Dedifferentiated amniotic fluid mesenchymal stem cell (primary cell): ENCODE results near the gene ACCSL.

Experiments used
- DNase-seq: peaks from one replicate; pipeline ENCODE4 v3.0.0-alpha.2; 2016; ENCODE audit errors: extremely low spot score

Gene ACCSL

GRCh38 chr11:44096360-44097185 lies 48.8 kb downstream of the ACCSL start:
- DNase-seq, result no peak

DNA sequence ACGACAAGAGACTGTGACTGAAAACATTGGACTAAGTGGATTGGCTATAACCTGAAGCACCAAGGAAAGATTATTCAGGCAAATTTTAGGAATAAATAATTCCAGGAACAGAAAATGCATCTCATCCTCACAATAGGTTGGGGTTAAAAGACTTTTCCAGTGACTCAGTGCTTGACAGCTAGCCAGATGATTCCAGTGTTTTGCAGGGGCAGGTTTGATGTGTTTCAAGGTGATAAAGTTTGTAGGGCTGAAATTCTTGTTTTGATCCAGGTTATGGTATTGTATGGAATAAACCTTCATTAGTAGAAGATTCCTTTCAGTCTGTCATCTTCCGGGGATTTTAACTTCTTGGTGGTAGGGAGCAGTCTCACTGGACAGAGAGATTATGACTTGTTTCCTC lies 50.0 kb downstream of the ACCSL start:
- DNase-seq, result no peak

DNA sequence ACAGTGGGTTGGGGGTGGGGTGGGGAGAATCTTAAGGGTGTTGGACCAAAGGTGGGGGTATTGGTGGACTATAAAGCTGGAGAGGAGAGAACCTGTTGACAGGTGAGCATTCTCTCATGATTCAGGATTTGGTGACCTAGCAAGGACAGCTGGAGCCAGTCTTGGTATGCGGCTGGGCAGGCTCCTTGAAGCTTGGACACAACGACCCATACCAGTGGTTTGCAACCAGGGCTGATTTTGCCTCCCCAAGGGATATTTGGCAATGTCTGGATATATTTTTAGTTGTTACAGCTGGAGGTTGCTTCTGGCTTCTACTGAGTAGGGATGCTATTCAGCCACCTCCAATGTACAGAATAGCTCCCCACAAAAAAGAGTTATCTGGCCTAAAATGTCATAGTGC lies 53.3 kb downstream of the ACCSL start:
- DNase-seq, result no peak

DNA sequence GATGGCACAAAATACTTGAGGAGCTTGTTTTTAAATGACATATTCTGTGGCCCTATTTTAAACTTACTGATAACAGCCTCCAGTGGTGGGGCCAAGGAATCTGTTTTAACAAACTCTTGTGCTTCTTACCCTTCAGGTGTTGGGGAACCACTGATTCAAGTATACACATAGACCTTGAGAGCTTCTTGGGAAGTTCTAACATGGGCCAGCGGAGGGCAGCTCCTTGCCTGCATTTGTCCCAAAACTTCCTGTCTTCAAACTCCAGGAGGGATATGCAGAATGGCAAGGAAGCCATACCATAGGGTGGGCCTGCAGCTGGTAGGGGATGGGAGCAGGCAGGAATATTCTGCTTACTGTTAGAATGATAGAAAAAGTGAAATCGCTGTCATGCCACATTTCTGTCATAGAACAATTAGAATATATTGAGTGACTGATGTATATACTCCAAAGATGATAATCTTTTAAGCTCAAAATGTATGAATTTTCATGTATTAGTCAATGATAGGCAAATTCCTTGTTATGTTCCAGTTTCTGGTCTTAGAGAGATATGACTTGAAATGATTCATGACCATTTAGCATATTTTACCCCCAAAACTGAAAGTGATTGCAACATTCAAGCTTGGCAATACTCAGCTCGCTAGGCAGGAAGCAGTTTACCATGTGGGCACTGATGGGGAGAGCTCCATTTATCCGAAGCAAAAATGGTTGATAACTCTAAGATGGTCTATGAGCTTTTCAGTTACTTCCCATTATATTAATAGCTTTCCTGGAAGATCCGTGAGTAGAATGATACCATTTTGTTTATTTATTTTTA lies 56.9 kb downstream of the ACCSL start:
- no peak for DNase-seq

DNA sequence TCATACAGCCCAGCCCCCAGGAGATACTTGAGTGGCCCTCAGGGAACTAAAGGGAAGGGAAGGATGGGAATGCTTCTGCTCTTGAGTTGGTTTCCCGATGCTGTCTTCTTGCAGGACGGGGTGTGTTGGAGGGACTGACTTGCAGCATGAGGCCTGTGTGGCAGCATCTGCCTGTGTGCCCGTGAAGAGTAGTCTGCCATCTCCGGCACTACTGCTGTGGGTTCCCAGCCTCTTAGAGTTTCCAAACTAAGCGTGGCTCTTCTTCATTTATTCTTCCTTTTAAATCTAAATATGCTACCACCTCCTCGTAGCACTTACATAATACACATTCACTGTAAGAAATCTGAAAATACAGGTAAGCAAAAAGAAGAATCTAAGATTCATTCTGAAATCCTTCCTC lies 60.5 kb downstream of the ACCSL start:
- no peak for DNase-seq
